HG02763 (cell line): ENCODE results near the gene DDC.

Experiments
- ATAC-seq: cut with Tn5 transposase; IDR thresholded peaks from one replicate; pipeline ENCODE4 v1.9.1; 2021; ENCODE audit warnings: mild to moderate bottlenecking, moderate library complexity; ENCODE audit not compliant: unreplicated experiment

The DDC gene

GRCh38 chr7:50564640-50565558 is at the start of gene DDC:
Gene DDC (minus strand): TSS chr7:50565405. CDS start chr7:50544085, 21,320 bp downstream.
- no peak for ATAC-seq

GRCh38 chr7:50613473-50613872 is 48.3 kb upstream of the DDC start:
- no peak for ATAC-seq

- ATAC-seq, result no peak
These were observed 47.5 kb upstream of the DDC start for GRCh38 chr7:50612704-50613103.

- ATAC-seq, result no peak
These were observed 45.5 kb upstream of the DDC start for GRCh38 chr7:50610521-50611277.

GRCh38 chr7:50608196-50608906 is 43.1 kb upstream of the DDC start:
- ATAC-seq, result no peak

- ATAC-seq, result no peak
These were observed 42.4 kb upstream of the DDC start for GRCh38 chr7:50607524-50608125.

- no peak for ATAC-seq
These were observed 39.9 kb upstream of the DDC start for GRCh38 chr7:50605059-50605458.

GRCh38 chr7:50603287-50603686 is 38.1 kb upstream of the DDC start:
- ATAC-seq, result no peak

GRCh38 chr7:50599385-50599784 is 34.2 kb upstream of the DDC start:
- no peak for ATAC-seq

GRCh38 chr7:50598460-50599343 is 33.5 kb upstream of the DDC start:
- ATAC-seq, result no peak

- no peak for ATAC-seq
These were observed 31.3 kb upstream of the DDC start for GRCh38 chr7:50596484-50596883.

GRCh38 chr7:50595491-50596102 is 30.4 kb upstream of the DDC start:
- ATAC-seq, result peak; percentile 17

GRCh38 chr7:50594734-50595485 is 29.7 kb upstream of the DDC start:
- peak; percentile 36 for ATAC-seq

GRCh38 chr7:50594136-50594535 is 28.9 kb upstream of the DDC start:
- no peak for ATAC-seq

GRCh38 chr7:50592940-50593339 is 27.7 kb upstream of the DDC start:
- no peak for ATAC-seq

GRCh38 chr7:50591480-50592438 is 26.6 kb upstream of the DDC start:
- peak; percentile 62 for ATAC-seq

- no peak for ATAC-seq
These were observed 25.9 kb upstream of the DDC start for GRCh38 chr7:50591098-50591479.

- no peak for ATAC-seq
These were observed 25.3 kb upstream of the DDC start for GRCh38 chr7:50590535-50590934.
